Measurements from ENCODE around the gene SYT8. TPM values are rescaled to one million over a fixed set of nuclear protein-coding genes. Genes with fewer than 3 reads are reported as not detected.

SYT8 gene
- total RNA-seq, 1 experiment from 2014 or later, result not detected

DNA sequence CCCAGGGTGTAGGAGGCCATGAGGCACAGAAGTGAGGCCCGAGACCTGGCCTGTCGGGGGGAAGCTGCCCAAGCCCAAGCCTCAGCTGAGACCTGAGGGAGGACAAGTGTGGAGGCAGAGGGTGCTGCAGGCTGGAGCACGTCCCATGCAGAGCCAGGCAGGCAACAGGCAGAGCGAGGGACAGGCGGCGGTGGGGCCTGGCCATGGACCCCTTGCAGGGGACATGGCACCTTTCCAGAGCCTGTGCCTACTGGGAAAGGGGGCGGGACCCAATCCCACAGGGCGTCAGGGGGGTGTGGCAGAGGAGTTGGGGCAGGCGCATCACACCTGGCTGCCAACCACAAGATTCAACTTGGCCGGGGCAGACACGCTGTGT, 8.3 kb downstream of the SYT8 start:
- Histone ChIP-seq H3T11ph (ENCODE audit: low read length) (no peak overlapping the region), H3K18ac (ENCODE audit: insufficient read length, low read depth, low read length) (no peak overlapping the region), H3K79me2 (ENCODE audit: insufficient read depth, low read length) (no peaks in the 10 kb centered on the region), H2BK120ac (ENCODE audit: low read depth, low read length, poor library complexity, severe bottlenecking) (no peak overlapping the region), H3K27ac (ENCODE audit: insufficient read length, low read depth, low read length) (no peak overlapping the region), H4K91ac (ENCODE audit: insufficient read length, low read depth, low read length) (no peak overlapping the region), H3K4ac (ENCODE audit: low read depth, low read length) (no peak overlapping the region), H3K9me3 (ENCODE audit: control insufficient read depth, low read depth, low read length) (no peaks in the 10 kb centered on the region), H2BK15ac (ENCODE audit: low read depth, low read length) (no peak overlapping the region), H3K23ac (ENCODE audit: insufficient read length, low read depth, low read length) (no peak overlapping the region), H3K9ac (ENCODE audit: extremely low read depth, insufficient read length, low read length) (no peak overlapping the region), H3K14ac (ENCODE audit: insufficient read depth, low read length) (no peak overlapping the region), H4K5ac (ENCODE audit: insufficient read length, low read depth, low read length) (no peak overlapping the region), H3K27me3 (ENCODE audit: insufficient read depth, low read length) (no peaks in the 10 kb centered on the region), H2AK5ac (ENCODE audit: insufficient read length, low read length) (no peak overlapping the region), H3K23me2 (ENCODE audit: insufficient read length, low read depth, low read length, poor library complexity, severe bottlenecking) (no peaks in the 10 kb centered on the region), H4K20me1 (ENCODE audit: control insufficient read depth, insufficient read depth, insufficient read length) (no peaks in the 10 kb centered on the region), H3K79me1 (ENCODE audit: insufficient read depth, low read depth, low read length, poor library complexity, severe bottlenecking) (no peaks in the 10 kb centered on the region), H2BK20ac (ENCODE audit: low read depth, low read length, poor library complexity, severe bottlenecking) (no peak overlapping the region), H3K4me2 (ENCODE audit: insufficient read depth, insufficient read length, low read length) (no peak overlapping the region), H3K4me1 (ENCODE audit: insufficient read depth, low read length) (no peaks in the 10 kb centered on the region), H2BK12ac (ENCODE audit: insufficient read length, low read depth, low read length) (no peak overlapping the region), H3K56ac (ENCODE audit: insufficient read length, low read depth, low read length) (no peak overlapping the region), H2BK5ac (ENCODE audit: insufficient read length, low read length) (no peak overlapping the region), H2AFZ (ENCODE audit: low read length) (no peak overlapping the region), H4K8ac (replicated peaks; ENCODE audit: insufficient read length, low read depth, low read length) (no peak overlapping the region)
- 0 out of 5 replicates have a peak overlapping the region, but pooled peaks of 1 of the 2 experiments have one; percentile 2 for H3K4me3 Mint-ChIP-seq
- no peaks in the 10 kb centered on the region for H3K9me3 Mint-ChIP-seq
- H3K36me3 Mint-ChIP-seq (ENCODE audit: insufficient read depth in 1 of 3, low read depth in 3 of 3), result no peaks in the 10 kb centered on the region
- H3K27me3 Mint-ChIP-seq (ENCODE audit: low read depth), result peaks cover 19% of the 10 kb centered on the region
- H3K27ac Mint-ChIP-seq, result peak overlapping the region in 1 of 3 experiments; percentile 10; a peak in 1 of 7 replicates
- no CpG with 5 or more reads among the region's 11 CpGs for WGBS (ENCODE audit: extremely low coverage, insufficient read length, low lambda C conversion rate)
- peaks cover 0 to 4% of the 10 kb centered on the region in 2 experiments; a peak in 1 of 4 replicates for H3K4me1 Mint-ChIP-seq
- TF ChIP-seq, protein P1, sequence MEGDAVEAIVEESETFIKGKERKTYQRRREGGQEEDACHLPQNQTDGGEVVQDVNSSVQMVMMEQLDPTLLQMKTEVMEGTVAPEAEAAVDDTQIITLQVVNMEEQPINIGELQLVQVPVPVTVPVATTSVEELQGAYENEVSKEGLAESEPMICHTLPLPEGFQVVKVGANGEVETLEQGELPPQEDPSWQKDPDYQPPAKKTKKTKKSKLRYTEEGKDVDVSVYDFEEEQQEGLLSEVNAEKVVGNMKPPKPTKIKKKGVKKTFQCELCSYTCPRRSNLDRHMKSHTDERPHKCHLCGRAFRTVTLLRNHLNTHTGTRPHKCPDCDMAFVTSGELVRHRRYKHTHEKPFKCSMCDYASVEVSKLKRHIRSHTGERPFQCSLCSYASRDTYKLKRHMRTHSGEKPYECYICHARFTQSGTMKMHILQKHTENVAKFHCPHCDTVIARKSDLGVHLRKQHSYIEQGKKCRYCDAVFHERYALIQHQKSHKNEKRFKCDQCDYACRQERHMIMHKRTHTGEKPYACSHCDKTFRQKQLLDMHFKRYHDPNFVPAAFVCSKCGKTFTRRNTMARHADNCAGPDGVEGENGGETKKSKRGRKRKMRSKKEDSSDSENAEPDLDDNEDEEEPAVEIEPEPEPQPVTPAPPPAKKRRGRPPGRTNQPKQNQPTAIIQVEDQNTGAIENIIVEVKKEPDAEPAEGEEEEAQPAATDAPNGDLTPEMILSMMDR (conservative IDR thresholded peaks at IDR 0.05), result no peak
- no peak for DNase-seq

Measured in H9 (cell line).